G401 (cell line): ENCODE measurements around the gene FLYWCH2. TPM values are rescaled to one million over a fixed set of nuclear protein-coding genes. Genes with fewer than 3 reads are reported as not detected.

ENCODE experiments used
- DNase-seq: peaks from one replicate; pipeline ENCODE4 v3.0.0-alpha.2; 2015; ENCODE audit warnings: low spot score
- in situ Hi-C: cut with HindIII; loops from 2 replicates; pipeline ENCODE4 v1.10.0; 2016; ENCODE audit warnings: low sequenced_read_pairs, mixed read lengths
- total RNA-seq: library from RNA; depleted of rRNA; stranded (reverse); fragments of >200 nt; shearing (Covaris generic); gene quantifications from 2 replicates; pipeline ENCODE4 v1.2.3, GENCODE V29; 2014; rRNA removed

FLYWCH2 gene
- total RNA-seq, result 91.6 and 137 TPM in 2 replicates

GRCh38 chr16:2882650-2883457, at the start of gene FLYWCH2:
Gene FLYWCH2, plus strand, starts transcription at chr16:2883215. Its CDS starts 13,235 bp downstream, at chr16:2896450.
- in situ Hi-C loops, result no loop called here
- DNase-seq, result peak; percentile 100

GRCh38 chr16:2833776-2834175, 49.2 kb upstream of the FLYWCH2 start:
- DNase-seq, result no peak
- in situ Hi-C loops, result no loop called here

- DNase-seq, result no peak
- in situ Hi-C loops, result no loop called here
These were observed 48.0 kb upstream of the FLYWCH2 start for GRCh38 chr16:2834968-2835367.

- in situ Hi-C loops, result no loop called here
- DNase-seq, result no peak
These were observed 47.1 kb upstream of the FLYWCH2 start for GRCh38 chr16:2835638-2836493.

DNA sequence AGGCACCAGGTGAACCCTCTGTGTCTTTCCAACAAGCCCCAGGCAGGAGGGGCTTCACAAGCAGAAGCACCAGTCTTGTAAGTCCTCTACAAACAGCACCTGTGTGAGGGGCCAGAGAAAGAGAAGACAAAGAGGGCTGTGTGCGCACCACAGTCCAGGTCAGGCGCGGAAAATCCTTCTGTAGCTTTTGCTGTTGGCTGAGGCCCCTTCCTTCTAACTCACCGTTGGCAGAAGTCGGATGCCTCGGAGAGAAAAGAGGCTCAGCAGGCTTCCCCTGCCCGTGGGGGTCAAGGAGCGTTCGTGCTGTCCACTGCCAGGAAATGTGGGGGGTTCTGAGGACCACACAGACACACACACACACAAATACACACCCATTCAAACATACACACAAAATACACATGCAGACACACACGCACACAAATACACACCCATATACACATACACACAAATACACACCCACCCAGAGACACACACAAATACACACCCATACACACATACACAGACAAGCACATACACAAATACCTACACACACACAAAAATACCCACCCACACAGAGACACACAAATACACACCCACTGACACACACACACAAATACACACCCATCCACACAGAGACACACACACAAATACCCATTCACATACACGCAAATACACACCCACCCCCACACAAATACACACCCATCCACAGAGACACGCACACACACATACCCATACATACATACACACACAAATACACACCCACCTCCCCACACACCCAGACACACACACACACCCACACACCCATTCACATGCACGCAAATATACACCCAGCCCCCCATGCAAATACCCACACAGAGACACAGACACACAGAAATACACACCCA, 46.1 kb upstream of the FLYWCH2 start:
- no peak for DNase-seq

DNA sequence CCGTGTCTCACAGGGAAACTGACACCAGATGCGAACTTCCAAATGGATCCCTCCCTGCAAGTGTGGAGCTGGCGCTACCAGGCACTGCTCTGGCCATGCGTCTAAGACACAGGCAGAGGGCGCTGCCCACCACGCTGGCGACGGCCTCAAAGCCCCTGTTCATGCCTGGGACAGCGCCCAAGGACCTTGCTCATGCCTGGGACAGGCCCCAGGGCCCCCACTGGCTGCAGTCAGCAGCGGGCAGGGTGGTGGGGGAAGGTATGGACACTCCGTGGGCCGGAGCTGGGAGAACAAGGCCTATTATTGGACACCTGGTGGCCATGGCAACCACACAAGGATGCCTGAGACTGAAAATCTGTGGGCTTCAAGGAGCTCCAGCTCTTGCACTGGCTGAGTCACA, 44.1 kb upstream of the FLYWCH2 start:
- DNase-seq, result peak; percentile 74
- in situ Hi-C loops, result no loop called here

More for the DNA sequence above, 46.1 kb upstream of the FLYWCH2 start:
- in situ Hi-C loops, result no loop called here

GRCh38 chr16:2839650-2840450, 43.2 kb upstream of the FLYWCH2 start:
- in situ Hi-C loops, result no loop called here
- no peak for DNase-seq

DNA sequence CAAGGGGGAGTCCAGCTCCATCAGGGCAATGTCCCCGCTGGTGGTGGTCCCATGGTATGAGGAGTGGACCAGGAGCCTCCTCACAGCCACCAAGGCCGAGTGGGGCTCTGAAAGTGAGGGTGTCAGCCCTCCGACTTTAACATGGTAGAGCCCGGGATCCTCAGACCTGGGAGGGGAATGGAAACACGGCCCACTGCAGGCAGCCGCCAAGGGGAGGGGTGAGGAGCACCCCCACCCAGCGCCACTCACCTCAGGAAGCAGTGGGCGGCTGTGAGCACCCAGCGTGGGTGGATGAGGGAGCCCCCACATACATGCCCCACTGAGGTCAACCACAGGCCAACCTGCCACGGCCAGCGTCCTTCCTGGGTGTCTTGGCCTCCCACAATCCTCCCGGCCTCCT, 42.1 kb upstream of the FLYWCH2 start:
- in situ Hi-C loops, result no loop called here
- no peak for DNase-seq

DNA sequence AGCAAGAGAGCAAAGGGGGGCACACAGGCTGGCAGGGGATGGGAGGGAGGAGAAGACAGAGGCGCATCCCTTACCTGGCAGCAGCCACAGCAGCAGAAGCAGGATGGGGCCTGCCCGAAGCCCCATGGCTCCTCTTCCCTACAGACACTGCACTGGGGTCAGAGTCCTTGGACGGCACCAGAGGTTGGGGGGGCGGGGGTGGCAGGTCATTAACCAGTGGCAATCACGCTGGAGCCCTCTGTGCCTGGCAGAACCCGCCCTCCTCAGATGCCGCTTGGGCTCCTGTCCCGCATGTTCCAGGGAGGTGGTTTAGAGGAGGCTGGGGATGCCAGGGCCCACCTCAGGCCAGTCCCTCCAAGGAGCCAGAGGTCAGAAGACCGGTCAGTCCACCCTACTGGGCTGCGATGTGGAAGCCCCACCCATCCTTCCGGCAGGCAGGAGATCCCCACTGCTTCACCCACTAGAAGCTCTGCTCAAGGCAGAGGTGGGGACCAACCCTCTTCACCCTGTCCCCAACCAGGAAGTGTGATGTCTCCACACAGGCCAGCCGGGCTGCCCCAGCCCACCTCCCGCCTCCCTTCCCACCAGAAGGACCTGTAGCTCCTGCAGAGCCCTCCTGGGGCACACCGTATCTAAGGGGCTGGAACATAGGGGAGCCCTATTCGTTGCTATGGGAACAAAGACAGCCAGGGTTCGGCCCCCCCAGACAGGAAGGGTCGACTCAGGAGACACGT, 41.2 kb upstream of the FLYWCH2 start:
- no peak for DNase-seq
- in situ Hi-C loops, result no loop called here

- in situ Hi-C loops, result no loop called here
- peak; percentile 63 for DNase-seq
These were observed 40.5 kb upstream of the FLYWCH2 start for GRCh38 chr16:2842340-2843000.

GRCh38 chr16:2843526-2843925, 39.5 kb upstream of the FLYWCH2 start:
- in situ Hi-C loops, result no loop called here

GRCh38 chr16:2845116-2845515, 37.9 kb upstream of the FLYWCH2 start:
- DNase-seq, result no peak

More at GRCh38 chr16:2843526-2843925, 39.5 kb upstream of the FLYWCH2 start:
- no peak for DNase-seq

GRCh38 chr16:2846511-2847310, 36.3 kb upstream of the FLYWCH2 start:
- in situ Hi-C loops, result no loop called here
- DNase-seq, result no peak

More at GRCh38 chr16:2845116-2845515, 37.9 kb upstream of the FLYWCH2 start:
- in situ Hi-C loops, result no loop called here

DNA sequence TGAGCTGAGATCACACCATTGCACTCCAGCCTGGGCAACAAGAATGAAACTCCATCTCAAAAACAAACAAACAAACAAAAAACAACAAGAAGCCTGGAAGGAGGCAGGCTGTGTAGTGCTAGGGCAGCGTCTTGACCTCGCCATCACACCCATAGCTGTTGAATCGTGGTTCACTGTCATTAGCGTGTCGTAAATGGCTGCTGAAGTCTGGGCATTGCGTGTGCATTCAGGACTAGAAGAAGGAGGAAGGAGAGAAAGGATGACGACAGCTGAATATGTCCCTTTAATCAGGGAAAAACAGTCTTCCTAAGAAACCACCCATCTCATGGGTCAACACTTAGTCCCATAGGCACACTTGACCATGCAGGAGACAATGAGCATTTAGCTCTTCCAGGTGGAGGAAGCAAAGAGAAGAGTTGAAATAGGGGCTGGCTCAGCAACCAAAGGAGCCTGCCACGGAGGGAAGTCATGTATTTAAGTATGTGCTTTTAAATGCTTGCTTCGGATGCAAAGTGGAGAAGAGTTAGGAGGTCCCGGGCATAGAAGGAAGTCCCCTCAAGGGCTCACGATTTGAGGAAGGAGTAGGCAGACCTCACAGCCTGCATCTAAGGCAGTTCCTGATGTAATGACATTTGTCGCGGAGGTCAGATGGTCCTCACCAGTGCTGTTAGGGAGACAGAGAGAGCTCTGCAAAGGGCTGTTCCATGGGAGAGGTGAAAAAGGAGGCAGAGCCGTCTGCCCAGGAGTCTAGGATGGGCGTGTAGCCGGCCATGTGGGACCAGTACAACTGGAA, 33.9 kb upstream of the FLYWCH2 start:
- no peak for DNase-seq
- in situ Hi-C loops, result no loop called here

DNA sequence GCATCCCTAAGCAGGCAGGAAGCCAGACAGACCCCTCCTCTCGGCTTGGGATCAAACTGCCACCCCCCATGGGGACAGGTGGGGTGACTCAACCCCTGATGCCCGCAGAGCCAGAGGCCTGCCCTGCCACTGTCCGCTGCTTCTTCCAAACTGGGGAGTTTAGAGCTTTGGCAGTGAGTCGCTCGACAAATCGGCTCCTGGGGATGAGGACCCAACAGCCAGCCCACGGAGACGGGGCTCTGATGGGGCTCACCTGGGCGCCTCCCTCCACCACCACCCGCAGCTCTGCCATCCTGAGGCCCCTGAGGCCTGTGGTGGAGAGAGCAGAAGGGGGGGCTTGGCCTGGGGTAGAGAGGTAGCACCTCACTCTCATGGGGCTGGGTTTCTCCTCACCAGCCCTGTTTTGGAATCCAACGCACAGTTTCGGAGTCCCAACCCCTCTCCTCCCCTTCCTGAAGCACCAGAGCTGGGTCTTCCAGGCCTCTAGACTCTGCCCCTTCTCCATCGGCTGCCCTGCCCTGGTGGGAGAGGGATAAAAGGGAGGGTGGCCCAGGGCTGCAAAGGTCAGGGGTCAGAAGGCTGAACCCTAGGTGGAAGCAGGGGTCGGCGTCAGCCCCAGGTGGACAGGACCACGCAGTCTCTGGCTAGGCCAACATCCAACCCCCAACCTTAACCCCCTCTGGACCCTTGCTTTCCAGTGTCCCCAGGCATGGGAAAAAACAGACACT, 30.8 kb upstream of the FLYWCH2 start:
- DNase-seq, result no peak

More for the DNA sequence above, 30.8 kb upstream of the FLYWCH2 start:
- in situ Hi-C loops, result no loop called here
